ENCODE measurements around the gene RNF31. TPM values are rescaled to one million over a fixed set of nuclear protein-coding genes. Genes with fewer than 3 reads are reported as not detected.

RNF31 gene
- total and polyA plus RNA-seq, 2 of the 13 experiments (the other 11 are each of a cell fraction or from before 2014, with no cell fraction given), result 48.2 to 86.8 TPM

GRCh38 chr14:24188251-24189058, 41.2 kb downstream of the RNF31 start, which contains the start of gene IPO4 (continued):
- TF ChIP-seq ZC3H13 (CRISPR knock-in tag; IDR thresholded peaks at IDR 0.05) (no peak), MZF1 (CRISPR knock-in tag; IDR thresholded peaks at IDR 0.05; ENCODE audit: borderline replicate concordance) (peak; percentile 92; the same call in 1 of the 2 replicates), ISX (CRISPR knock-in tag; conservative IDR thresholded peaks at IDR 0.05) (peak; percentile 45), FOXP1 (IDR thresholded peaks at IDR 0.05) (no peak), FOXP1 (CRISPR knock-in tag; IDR thresholded peaks at IDR 0.05) (peak; percentile 70), LBX2 (CRISPR knock-in tag; IDR thresholded peaks at IDR 0.05; ENCODE audit: borderline replicate concordance) (peak; percentile 98), SRSF9 (IDR thresholded peaks at IDR 0.05; ENCODE audit: borderline replicate concordance, insufficient read depth, low read depth, low read length, poor library complexity, severe bottlenecking) (no peak), ZNF629 (CRISPR knock-in tag; conservative IDR thresholded peaks at IDR 0.05) (peak; percentile 58), CEBPB (IDR thresholded peaks at IDR 0.05; ENCODE audit: borderline replicate concordance, low read depth, low read length) (no peak), ZNF746 (CRISPR knock-in tag; IDR thresholded peaks at IDR 0.05) (no peak), MYPOP (CRISPR knock-in tag; IDR thresholded peaks at IDR 0.05) (no peak), GATAD2A (CRISPR knock-in tag; IDR thresholded peaks at IDR 0.05) (peak; percentile 92), NR2F1 (CRISPR knock-in tag; IDR thresholded peaks at IDR 0.05) (peak in 1 of 2 experiments; percentile 43; a peak in 1 of 4 replicates), ZSCAN31 (CRISPR knock-in tag; IDR thresholded peaks at IDR 0.05; ENCODE audit: low read depth) (peak; percentile 99), NBN (conservative IDR thresholded peaks at IDR 0.05) (no peak), GZF1 (CRISPR knock-in tag; IDR thresholded peaks at IDR 0.05) (no peak; the same call in 1 of the 2 replicates), TBP (CRISPR knock-in tag; IDR thresholded peaks at IDR 0.05) (0 out of 2 replicates have a peak, but pooled peaks have one; percentile 85), ARID3A (IDR thresholded peaks at IDR 0.05; ENCODE audit: low read depth, low read length) (peak; percentile 98), THAP8 (CRISPR knock-in tag; IDR thresholded peaks at IDR 0.05; ENCODE audit: borderline replicate concordance) (peak; percentile 99; the same call in 1 of the 2 replicates), KDM6A (CRISPR knock-in tag; IDR thresholded peaks at IDR 0.05; ENCODE audit: low read depth) (peak; percentile 19; the same call in 1 of the 2 replicates), ZBTB38 (CRISPR knock-in tag; IDR thresholded peaks at IDR 0.05) (peak; percentile 92), ZNF513 (CRISPR knock-in tag; conservative IDR thresholded peaks at IDR 0.05) (peak; percentile 98; the same call in 1 of the 2 replicates), RBM22 (optimal IDR thresholded peaks at IDR 0.05; ENCODE audit: low read length) (peak; percentile 100), SOX6 (IDR thresholded peaks at IDR 0.05) (no peak), SOX6 (CRISPR knock-in tag; IDR thresholded peaks at IDR 0.05) (peak; percentile 92), NFIC (IDR thresholded peaks at IDR 0.05; ENCODE audit: low read length) (no peak), GATAD1 (CRISPR knock-in tag; IDR thresholded peaks at IDR 0.05) (peak; percentile 98)

Measured in HepG2 (cell line).